HL-60/S4 treated with phorbol 12-myristate 13-acetate at 8.2 ng/mL for 4 days and 3 days (cell line): ENCODE data around the gene ZNF609.
"Not testable (repeated sequence)": the region's sequence is repeated elsewhere in the genome, so short reads cannot be mapped to it uniquely, and the experiment has no call there.

ENCODE experiments used
- in situ Hi-C: fragments of 300-500 bp; cut with MboI; formaldehyde crosslinking; loops from 2 replicates; pipeline ENCODE4 v1.15.0; 2022; ENCODE audit warnings: low sequenced_read_pairs

Gene ZNF609

DNA sequence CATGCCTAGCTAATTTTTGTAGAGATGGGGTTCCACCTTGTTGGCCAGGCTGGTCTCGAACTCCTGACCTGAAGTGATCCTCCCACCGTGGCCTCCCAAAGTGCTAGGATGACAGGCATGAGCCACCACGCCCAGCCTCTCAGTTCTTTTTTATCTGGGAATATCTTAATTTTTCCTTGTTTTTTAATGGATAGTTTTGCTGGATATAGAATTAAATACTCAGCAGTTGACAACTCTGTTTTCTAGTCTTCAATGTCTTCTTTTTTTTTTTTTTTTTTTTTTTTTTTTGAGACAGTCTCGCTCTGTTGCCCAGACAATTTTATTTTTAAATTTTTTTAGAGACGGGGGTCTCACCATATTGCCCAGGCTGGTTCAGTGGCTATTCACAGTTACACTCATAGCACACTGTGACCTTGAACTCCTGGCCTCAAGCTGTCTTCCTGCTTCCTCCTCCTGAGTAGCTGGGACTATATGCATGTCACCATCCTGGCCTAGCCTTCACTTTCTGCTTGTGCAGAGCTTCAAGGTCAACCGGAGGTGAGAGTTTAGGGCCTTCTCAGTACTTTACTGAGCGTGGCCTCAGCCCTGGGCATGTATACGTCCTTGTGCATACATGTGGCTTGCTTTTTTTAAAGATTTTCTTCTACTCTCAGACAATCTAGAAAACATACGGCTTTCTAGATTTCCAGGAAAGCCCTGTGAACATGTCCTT lies 120.5 kb downstream of the ZNF609 start:
- in situ Hi-C loops, result no loop called here

DNA sequence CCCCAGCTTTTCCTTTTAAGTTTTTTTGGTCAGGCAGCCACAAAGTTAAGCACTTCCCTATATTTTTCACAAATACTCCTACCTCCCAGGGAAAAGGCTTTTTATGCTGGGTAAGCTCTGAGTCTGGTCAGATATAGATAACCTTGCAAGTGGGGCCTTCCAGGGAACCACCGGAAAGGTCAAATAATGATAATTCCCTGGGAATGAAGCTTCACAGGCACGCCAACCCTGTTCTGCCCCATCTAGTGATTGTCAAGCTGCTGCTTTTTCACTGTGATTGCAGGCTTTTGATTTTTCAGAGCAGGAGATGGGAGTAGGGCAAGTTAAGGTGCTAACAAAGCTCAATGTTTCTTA lies 121.0 kb downstream of the ZNF609 start:
- in situ Hi-C loops, result no loop called here

DNA sequence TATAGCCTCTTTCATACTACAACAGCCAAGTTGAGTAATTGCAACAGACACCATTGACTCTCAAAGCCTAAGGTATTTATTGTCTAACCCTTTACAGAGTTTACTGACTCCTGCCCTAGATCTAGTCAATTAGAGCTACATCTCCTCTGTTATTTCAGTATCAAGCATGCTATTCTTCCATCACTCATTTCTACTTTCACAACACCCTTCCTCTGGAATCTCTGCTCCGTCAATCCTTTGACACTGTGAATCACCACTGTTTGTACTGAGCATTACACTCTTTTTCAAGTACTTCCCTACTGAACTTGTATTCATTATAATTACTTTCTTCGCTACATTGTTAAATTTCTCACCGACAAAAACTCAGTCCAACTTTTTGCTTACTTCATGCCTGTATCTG lies 121.8 kb downstream of the ZNF609 start:
- in situ Hi-C loops, result no loop called here

DNA sequence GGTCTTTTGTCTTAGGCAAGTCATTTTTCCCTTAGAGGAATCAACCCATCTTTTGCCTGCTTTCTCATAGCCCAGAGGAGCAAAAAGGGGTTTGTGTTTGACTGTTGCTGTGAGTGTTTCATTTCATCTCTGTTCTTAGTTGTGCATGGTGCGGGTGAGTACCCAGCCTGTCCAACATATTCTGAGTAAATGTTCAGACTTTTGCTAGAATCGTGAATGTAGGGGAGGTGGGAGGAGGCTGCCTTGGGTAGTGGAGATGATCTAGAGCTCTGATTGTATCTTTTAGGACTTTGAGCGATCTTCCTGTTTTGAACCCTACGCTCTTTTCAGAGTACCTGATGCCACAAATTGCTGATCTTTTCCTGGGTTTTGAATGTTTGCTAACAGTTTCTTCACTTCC lies 123.1 kb downstream of the ZNF609 start:
- in situ Hi-C loops, result no loop called here

DNA sequence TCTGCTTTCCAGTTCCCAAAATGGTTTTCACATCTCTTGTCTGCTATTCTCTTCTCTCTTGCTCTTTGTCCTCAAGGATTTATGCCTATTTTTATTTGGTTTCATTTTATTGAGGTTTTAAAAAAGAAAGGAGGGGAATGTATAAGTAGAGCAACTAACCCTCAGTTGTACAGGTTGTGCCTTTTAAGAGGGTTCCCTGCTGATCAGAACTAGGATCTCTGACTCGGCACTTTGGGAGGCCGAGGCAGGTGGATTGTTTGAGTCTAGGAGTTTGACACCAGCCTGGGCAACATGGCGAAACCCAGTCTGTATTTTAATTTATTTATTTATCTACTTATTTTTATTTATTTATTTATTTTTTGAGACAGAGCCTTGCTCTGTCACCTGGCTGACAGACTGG lies 123.6 kb downstream of the ZNF609 start:
- in situ Hi-C loops, result no loop called here

DNA sequence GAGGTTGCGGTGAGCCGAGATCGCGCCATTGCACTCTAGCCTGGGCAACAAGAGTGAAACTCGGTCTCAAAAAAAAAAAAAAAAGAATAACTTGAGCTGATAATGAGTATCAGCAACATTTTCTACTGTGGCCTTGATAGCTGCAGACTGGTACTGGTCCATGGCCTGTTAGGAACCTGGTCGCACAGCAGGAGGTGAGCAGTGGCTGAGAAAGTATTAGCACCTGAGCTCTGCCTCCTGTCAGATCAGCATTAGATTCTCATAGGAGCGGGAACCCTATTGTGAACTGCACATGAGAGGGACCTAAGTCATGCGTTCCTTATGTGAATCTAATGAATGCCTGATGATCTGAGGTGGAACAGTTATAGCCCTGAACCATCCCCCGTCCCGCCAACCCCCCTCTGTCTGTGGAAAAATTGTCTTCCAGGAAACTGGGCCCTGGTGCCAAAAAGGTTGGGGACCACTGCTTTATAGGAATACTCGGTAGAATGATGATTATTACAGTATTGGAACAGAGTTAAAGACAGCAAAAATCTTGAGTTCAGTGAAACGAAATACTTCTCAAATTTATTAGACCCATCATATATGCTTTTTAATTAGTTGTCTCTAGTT lies 126.0 kb downstream of the ZNF609 start:
- in situ Hi-C loops, result no loop called here

DNA sequence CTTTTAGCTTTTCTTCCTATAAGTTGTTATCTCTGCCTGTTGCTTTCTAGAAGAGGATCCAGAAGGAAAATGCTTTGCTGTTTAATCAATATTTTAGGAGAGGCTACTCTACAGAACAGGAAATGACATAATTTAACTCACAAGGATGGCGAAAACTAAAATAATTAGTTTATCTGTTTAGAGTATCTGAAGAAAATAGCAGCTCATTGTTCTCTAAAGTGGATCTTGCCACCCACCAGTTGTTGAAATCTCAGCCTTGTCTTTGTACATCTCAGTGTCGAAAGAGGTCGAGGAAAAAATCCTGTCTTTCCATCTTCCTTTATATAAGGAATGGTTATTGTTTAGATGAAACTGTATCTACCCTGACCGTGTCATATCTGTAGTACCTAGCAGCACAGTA lies 126.6 kb downstream of the ZNF609 start:
- in situ Hi-C loops, result no loop called here

DNA sequence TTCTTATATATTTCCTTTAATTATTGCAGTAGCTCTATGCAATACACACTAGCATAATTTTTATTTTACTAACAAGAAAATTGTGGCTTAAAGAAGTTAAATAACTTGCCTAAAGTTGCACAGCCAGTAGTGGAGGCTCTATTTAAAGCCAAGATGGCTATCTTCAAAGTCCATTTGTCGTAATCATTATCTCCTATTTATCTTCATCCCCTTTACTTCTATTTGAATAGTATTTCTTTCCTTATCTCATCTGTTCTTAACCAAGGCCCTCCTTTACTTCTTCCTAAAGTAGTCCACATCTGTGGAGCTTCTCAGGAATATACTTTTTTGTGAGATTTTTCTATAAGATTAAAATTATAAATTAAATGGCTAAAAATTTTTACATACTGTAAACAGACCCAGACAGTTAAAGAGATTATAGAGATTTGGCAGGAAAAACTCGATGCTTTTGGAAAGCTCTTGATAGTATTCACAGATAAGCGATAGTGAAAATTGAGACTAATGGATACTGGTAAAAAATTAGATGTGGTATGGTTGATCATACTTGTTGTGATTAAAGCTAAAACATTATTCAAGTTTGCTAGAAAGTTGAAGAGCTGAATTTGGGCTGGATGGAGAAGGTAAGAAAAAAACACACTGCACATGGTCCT lies 129.2 kb downstream of the ZNF609 start:
- in situ Hi-C loops, result no loop called here

DNA sequence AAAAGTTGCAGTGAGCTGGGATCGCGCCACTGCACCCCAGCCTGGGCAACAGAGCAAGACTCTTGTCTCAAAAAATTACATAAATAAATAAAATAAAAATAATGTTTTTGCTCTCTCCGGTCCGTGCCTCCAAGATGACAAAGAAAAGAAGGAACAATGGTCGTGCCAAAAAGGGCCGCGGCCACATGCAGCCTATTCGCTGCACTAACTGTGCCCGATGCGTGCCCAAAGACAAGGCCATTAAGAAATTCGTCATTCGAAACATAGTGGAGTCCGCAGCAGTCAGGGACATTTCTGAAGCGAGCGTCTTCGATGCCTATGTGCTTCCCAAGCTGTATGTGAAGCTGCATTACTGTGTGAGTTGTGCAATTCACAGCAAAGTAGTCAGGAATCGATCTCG lies 132.5 kb downstream of the ZNF609 start:
- in situ Hi-C loops, result not testable (repeated sequence)

DNA sequence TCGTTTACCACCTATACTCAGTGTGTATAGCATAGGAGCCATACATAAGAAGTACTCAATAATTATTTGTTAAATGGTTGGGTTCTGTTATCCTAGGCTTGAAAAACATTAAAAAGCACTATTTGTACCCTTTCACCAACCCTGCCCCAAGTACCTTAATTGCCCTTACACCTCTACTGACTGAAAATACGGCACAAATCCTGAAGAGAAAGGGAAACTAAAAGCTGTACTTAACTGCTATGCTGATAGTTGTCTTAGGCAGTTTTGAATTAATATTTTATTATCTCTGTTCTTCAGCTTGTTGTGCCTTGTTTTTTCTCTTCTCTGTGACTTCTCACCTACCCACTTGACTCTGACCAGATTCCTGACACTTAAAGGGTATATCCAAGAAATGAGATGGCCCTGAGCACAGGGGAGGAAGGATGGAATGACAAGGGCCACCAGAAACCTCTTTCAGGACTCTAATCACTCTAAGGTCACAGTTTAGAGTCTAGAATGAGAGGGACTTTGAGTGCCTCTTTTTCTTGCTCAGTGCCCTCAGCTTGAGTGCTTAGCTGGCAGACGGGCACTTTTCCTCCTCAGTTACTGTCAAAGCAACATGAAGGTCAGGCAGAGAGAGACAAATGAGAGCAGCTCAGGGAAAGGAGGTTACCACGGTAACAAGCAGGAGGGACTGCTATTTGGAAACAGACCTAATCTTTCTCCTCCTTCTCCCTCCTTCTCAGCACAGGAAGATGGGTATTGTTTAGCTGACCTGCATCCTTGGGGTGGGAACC lies 136.5 kb downstream of the ZNF609 start:
- in situ Hi-C loops, result no loop called here

DNA sequence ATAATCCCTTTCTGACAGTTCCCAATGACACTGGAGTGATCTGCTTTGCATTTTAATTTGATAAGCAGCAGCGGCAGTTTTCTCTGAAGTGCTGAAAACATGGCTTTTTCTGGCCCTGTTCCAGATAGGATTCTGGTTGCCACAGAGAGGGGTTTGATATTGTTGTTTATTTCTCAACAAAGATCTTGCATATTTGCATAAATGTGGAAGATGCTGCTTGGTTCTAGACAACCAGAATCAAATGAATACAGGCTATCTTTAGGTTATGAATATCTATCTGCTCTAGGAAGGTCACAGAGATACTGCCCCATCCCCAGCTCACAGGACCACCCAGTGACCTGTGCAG lies 137.1 kb downstream of the ZNF609 start:
- in situ Hi-C loops, result no loop called here

DNA sequence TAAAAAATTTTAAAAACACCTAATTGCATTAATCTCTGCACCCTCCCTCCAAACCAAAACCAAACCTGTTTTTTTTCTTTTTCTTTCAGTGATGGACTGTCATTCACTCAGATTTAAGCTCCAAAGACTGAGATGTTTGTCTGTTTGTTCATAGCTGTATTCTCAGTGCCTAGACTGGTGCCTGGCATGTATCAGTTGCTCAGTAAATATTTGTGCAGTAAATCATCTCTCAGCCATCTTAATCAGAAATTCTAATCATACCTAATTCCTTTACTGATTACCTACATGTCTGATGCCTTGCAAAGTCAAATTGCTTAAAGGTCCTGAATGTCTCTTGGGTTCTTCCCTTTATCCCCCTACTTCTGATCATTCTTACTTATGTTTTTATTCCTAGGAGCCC lies 138.8 kb downstream of the ZNF609 start:
- in situ Hi-C loops, result no loop called here

DNA sequence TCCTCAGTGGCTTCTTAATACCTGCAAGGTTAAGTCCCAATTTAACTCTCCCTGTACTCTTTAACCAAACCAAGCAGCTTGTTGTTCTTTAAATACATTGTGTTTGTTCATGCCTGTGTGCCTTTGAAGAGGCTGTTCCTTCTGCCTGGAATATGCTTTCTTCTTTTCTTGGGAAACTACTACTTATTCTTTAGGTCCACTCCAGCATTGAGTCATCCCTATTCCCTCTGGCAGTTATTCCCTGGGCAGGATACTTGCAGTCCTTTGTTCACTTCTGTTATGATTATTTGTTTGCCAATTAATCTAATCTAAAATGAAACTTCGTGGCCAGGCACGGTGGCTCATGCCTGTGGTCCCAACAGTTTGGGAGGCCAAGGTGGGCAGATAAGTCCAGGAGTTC lies 139.3 kb downstream of the ZNF609 start:
- in situ Hi-C loops, result no loop called here

DNA sequence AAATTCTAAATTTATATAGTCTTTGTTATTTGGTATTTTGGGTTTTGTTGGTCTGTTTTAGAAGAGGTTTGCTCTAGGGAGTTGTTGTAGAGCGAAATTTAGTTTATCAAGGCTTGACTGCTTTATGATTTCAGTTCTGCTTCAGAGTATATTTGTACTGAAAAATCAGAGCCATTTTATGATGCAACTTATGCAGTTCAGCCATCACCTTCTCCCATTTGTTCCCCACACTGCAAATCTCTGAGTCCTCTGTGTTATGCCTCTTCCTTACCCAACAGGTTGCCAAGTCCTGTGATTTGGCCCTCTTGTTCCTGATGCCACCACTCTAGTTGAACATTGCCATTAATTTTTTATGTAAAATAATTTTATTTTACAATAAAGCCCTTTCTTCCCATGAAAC lies 140.4 kb downstream of the ZNF609 start:
- in situ Hi-C loops, result no loop called here

DNA sequence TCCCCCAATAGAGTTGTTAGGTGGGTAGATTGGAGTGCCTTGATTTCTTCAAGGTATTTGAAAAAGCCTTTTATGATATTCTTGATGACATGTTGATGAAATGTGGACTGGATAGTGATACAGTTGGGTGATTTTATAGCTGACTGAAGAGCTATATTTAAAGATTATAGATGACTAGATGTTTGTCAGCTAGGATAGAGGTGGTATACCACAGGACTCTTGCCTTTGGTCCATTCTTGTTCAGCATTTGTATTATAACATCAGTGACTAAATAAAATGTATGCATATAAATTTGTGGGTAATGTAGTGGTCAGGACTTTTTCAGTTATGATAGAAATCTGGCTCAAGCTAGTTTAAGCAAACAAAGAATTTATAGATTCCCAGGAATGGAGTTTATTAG lies 143.9 kb downstream of the ZNF609 start:
- in situ Hi-C loops, result no loop called here

DNA sequence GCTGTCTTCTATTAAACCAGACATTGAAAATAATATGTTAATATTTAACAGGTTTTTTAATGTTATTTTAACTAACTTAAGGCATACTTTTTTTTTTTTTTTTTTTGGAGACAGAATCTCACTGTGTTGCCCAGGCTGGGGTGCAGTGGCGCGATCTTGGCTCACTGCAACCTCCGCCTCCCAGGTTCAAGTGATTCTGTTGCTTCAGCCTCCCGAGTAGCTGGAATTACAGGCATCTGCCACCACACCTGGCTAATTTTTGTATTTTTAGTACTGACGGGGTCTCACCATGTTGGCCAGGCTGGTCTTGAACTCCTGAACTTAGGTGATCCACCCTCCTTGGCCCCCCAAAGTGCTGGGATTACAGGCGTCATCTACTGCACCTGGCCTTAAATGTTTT lies 147.0 kb downstream of the ZNF609 start:
- in situ Hi-C loops, result not testable (repeated sequence)

DNA sequence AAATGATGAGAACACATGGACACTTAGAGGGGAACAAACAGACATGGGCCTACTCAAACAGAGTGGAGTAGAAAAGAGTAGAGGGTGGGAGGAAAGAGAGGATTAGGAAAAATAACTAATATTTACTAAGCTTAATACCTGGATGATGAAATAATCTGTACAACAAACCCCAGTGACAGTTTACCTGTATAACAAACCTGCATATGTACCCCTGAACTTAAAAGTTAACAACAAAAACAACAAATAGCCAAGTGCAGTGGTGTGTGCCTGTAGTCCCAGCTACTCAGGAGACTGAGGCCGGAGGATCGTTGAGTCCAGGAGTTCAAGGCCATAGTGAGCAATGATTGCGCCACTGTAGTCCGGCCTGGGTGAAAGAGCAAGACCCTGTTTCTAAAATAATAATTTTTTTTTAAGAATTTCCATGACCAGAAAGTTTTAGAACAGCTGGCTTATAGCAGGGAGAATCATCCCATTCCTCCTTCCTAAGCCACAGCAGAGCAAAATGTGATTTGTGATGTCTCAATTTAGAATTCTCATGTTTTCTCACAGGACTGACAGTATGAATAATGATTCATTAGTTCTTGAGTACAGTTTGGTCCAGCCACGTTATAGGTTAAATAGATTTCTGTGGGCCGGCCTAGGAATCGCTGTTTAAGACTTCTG lies 150.0 kb downstream of the ZNF609 start:
- in situ Hi-C loops, result no loop called here

DNA sequence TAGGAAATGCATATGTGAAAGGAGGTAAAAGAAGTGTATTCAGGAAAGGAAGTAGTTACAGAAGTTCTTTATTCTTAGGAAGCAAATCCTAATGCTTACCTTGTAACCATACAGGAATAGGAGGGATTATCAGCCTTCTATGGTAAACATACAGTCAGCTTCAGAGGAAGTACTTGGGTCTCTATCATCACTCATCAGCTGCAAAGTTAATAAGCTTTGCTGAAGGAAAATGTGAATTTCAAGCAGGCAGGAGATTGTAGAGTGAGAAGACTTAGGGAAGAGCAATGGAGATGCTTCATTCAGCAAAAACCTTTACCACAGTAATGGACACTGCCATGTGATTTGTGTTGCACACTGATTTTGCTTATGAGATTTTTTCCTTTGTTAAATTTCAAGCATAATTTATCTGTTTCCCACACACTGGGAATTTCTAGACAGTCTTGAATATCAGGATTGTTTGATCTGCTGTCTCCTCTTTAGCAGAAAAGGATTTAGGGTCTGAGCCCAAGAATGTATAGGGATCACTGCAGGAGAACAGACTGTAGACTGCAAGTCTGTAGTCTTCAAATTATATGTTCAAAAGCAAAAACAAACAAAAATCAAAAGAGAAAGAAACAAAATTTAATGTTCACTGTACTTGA lies 150.8 kb downstream of the ZNF609 start:
- in situ Hi-C loops, result no loop called here

DNA sequence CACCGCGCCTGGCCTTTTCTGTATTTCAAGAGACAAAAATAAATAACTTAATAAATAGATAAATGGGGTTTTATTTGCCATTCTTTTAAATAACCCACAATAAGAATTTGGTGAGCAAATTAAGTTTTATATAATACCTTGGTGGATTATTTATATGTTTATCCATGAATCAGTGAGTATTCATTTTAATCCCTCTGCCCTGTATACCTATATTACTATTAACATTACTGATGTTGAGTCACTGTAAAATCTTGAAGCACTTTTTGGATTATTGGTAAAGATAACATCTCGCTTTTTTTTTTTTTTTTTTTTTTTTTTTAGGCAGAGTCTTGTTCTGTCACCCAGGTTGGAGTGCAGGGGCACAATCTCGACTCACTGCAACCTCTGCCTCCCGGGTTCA lies 154.1 kb downstream of the ZNF609 start:
- in situ Hi-C loops, result no loop called here

DNA sequence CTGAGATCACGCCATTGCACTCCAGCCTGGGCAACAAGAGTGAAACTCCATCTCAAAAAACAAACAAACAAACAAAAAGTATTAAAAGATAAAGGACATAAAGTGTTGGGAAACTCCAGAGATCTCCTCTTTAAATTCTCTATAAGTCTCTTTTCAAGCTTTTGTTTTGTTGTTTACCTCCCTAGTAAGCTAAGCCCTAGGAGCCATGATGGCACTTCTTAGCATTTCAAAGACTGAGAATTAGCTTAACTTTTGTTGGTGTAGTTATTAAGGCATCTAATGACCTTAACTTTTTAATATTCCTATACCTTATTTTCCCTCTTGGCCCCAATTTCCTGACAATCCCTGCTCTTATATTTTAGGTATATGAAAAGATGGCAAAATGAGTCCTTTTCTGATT lies 157.3 kb downstream of the ZNF609 start:
- in situ Hi-C loops, result no loop called here

DNA sequence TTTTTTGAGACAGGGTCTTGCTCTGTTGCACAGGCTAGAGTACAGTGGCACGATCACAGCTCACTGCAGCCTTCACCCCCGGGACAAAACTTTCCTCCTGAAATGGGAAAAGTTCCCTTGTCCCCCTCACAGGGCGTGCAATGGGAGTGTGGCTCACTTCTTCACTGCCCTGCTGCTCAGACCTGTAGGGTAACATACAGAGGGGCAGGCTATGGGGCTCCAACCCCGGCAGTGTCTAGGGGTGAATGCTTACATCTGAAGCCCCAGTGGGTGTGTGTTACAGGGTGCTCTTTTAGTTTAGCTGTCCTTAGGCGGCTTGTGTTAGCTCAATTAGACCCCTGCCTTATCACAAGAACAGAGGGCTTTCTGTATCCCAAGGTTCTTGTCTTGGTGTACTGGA lies 157.8 kb downstream of the ZNF609 start:
- in situ Hi-C loops, result no loop called here
